ENCODE data around the gene MYCBPAP.

MYCBPAP gene

DNA sequence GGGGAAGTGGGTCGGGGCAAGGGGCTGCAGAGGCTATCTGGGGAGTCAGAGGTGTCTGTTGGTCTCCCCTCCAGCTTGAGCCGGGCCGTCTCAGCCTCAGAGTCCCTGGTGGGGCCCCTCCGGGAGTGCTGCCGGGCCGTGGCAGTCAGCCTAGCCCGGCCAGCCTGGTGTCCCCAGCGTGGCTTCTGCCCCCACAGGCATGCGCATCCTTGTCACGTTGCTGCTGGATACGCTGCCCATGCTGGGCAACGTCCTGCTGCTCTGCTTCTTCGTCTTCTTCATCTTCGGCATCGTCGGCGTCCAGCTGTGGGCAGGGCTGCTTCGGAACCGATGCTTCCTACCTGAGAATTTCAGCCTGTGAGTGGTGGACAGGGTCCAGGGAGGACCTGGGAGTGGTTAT, 63.4 kb downstream of the MYCBPAP start:
- Mint-ChIP-seq H3K27ac (no peak overlapping the region), H3K9me3 (no peaks in the 10 kb centered on the region), H3K4me1 (no peaks in the 10 kb centered on the region), H3K27me3 (peaks cover 10% of the 10 kb centered on the region), H3K4me3 (no peak overlapping the region), H3K36me3 (no peaks in the 10 kb centered on the region)

GRCh38 chr17:50572541-50572940, 64.3 kb downstream of the MYCBPAP start:
- no peak overlapping the region for H3K4me3 Mint-ChIP-seq
- H3K27ac Mint-ChIP-seq, result no peak overlapping the region
- no peaks in the 10 kb centered on the region for H3K36me3 Mint-ChIP-seq
- no peaks in the 10 kb centered on the region for H3K4me1 Mint-ChIP-seq
- H3K27me3 Mint-ChIP-seq, result peaks cover 2% of the 10 kb centered on the region
- no peaks in the 10 kb centered on the region for H3K9me3 Mint-ChIP-seq

- Mint-ChIP-seq H3K4me1 (no peaks in the 10 kb centered on the region), H3K36me3 (no peaks in the 10 kb centered on the region), H3K4me3 (no peak overlapping the region), H3K9me3 (no peaks in the 10 kb centered on the region), H3K27me3 (peaks cover 1% of the 10 kb centered on the region), H3K27ac (no peak overlapping the region)
These were observed 65.8 kb downstream of the MYCBPAP start for GRCh38 chr17:50573866-50574611.

DNA sequence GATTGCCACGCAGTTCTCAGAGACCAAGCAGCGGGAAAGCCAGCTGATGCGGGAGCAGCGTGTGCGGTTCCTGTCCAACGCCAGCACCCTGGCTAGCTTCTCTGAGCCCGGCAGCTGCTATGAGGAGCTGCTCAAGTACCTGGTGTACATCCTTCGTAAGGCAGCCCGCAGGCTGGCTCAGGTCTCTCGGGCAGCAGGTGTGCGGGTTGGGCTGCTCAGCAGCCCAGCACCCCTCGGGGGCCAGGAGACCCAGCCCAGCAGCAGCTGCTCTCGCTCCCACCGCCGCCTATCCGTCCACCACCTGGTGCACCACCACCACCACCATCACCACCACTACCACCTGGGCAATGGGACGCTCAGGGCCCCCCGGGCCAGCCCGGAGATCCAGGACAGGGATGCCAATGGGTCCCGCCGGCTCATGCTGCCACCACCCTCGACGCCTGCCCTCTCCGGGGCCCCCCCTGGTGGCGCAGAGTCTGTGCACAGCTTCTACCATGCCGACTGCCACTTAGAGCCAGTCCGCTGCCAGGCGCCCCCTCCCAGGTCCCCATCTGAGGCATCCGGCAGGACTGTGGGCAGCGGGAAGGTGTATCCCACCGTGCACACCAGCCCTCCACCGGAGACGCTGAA, 67.5 kb downstream of the MYCBPAP start:
- Mint-ChIP-seq H3K4me3 (no peak overlapping the region), H3K27me3 (peaks cover 1% of the 10 kb centered on the region), H3K36me3 (no peaks in the 10 kb centered on the region), H3K27ac (no peak overlapping the region), H3K4me1 (no peaks in the 10 kb centered on the region), H3K9me3 (no peaks in the 10 kb centered on the region)

DNA sequence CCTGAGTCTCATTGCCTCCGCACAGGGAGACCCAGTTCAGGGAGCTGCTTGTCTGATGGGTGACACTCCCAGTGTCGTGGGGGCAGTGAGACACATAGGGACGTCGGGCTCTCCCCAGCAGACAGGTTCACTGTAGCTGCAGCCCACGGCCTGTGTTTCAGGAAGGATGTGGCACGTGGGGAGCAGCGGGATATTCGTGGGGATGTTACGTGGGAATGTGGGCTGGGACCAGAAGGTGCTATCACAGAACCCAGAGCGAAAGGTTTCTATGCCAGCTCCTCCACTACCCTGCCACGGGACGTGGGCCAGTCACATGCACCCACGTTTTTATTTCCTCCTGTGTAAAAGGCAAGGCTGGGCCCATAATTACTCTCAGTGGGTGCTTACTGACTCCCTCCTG, 68.6 kb downstream of the MYCBPAP start:
- Mint-ChIP-seq H3K27me3 (peaks cover under 1% of the 10 kb centered on the region), H3K4me1 (no peaks in the 10 kb centered on the region), H3K9me3 (no peaks in the 10 kb centered on the region), H3K4me3 (no peak overlapping the region), H3K36me3 (no peaks in the 10 kb centered on the region), H3K27ac (no peak overlapping the region)

GRCh38 chr17:50577451-50577954, 69.3 kb downstream of the MYCBPAP start:
- no peaks in the 10 kb centered on the region for H3K9me3 Mint-ChIP-seq
- H3K27me3 Mint-ChIP-seq, result no peaks in the 10 kb centered on the region
- no peak overlapping the region for H3K27ac Mint-ChIP-seq
- H3K4me3 Mint-ChIP-seq, result no peak overlapping the region
- no peaks in the 10 kb centered on the region for H3K4me1 Mint-ChIP-seq
- H3K36me3 Mint-ChIP-seq, result no peaks in the 10 kb centered on the region

- Mint-ChIP-seq H3K27ac (no peak overlapping the region), H3K4me1 (no peaks in the 10 kb centered on the region), H3K4me3 (no peak overlapping the region), H3K36me3 (no peaks in the 10 kb centered on the region), H3K27me3 (no peaks in the 10 kb centered on the region), H3K9me3 (no peaks in the 10 kb centered on the region)
These were observed 69.9 kb downstream of the MYCBPAP start for GRCh38 chr17:50578173-50578572.

GRCh38 chr17:50579399-50579798, 71.2 kb downstream of the MYCBPAP start:
- Mint-ChIP-seq H3K36me3 (no peaks in the 10 kb centered on the region), H3K4me3 (no peak overlapping the region), H3K27me3 (no peaks in the 10 kb centered on the region), H3K4me1 (no peaks in the 10 kb centered on the region), H3K27ac (no peak overlapping the region), H3K9me3 (no peaks in the 10 kb centered on the region)

GRCh38 chr17:50580646-50581045, 72.4 kb downstream of the MYCBPAP start:
- Mint-ChIP-seq H3K36me3 (no peaks in the 10 kb centered on the region), H3K27ac (no peak overlapping the region), H3K27me3 (no peaks in the 10 kb centered on the region), H3K4me1 (no peaks in the 10 kb centered on the region), H3K9me3 (no peaks in the 10 kb centered on the region), H3K4me3 (no peak overlapping the region)
